Activated T-cell treated with anti-CD3 and anti-CD28 coated beads, Interleukin-2, amount 50 U/mL, for 4 hours (primary cell): Measurements from ENCODE around the gene COMMD8. TPM values are rescaled to one million over a fixed set of nuclear protein-coding genes. Genes with fewer than 3 reads are reported as not detected.

Source experiments
- total RNA-seq, 3 donors: library from RNA; stranded (reverse); gene quantifications; one replicate each; pipeline ENCODE4 v1.2.1, GENCODE V29; 2021

Gene COMMD8
- total RNA-seq, 3 donors from 2014 or later = 19.2 to 23.5 (median 22.0) TPM

Other genes with a start within 250 kb of the COMMD8 start
- 1 to 10 TPM; 1.7 to 2.9 (median 1.9) TPM for gene ATP10D, start 21.6 kb upstream of the COMMD8 start, total RNA-seq